ENCODE results near the gene SLC38A1.

SLC38A1 gene

GRCh38 chr12:46230983-46231382 lies 37.9 kb downstream of the SLC38A1 start:
- DNase-seq (ENCODE audit: low read depth in 2 of 2) = no peak

- DNase-seq (ENCODE audit: low read depth in 2 of 2) = no peak
Observed at GRCh38 chr12:46230306-46230705, 38.5 kb downstream of the SLC38A1 start.

GRCh38 chr12:46227616-46228015 lies 41.2 kb downstream of the SLC38A1 start:
- DNase-seq (ENCODE audit: low read depth in 2 of 2) = no peak

- DNase-seq (ENCODE audit: low read depth in 2 of 2) = no peak
Observed at GRCh38 chr12:46224386-46224785, 44.5 kb downstream of the SLC38A1 start.

GRCh38 chr12:46223047-46223446 lies 45.8 kb downstream of the SLC38A1 start:
- DNase-seq (ENCODE audit: low read depth in 2 of 2) = no peak

- no peak for DNase-seq (ENCODE audit: low read depth in 2 of 2)
Observed at GRCh38 chr12:46222636-46223035, 46.2 kb downstream of the SLC38A1 start.

GRCh38 chr12:46221255-46222128 lies 47.4 kb downstream of the SLC38A1 start:
- DNase-seq (ENCODE audit: low read depth in 2 of 2) = no peak

- DNase-seq (ENCODE audit: low read depth in 2 of 2) = peak; percentile 45 to 50
Observed at GRCh38 chr12:46219877-46220655, 48.8 kb downstream of the SLC38A1 start.

- no peak for DNase-seq (ENCODE audit: low read depth in 2 of 2)
Observed at GRCh38 chr12:46219132-46219876, 49.5 kb downstream of the SLC38A1 start.

- no peak for DNase-seq (ENCODE audit: low read depth in 2 of 2)
Observed at GRCh38 chr12:46218322-46219095, 50.3 kb downstream of the SLC38A1 start.

- DNase-seq (ENCODE audit: low read depth in 2 of 2) = no peak
Observed at GRCh38 chr12:46217541-46218321, 51.1 kb downstream of the SLC38A1 start.

GRCh38 chr12:46214668-46215436 lies 54.0 kb downstream of the SLC38A1 start:
- peak; percentile 52 for DNase-seq (ENCODE audit: low read depth in 2 of 2)

- no peak for DNase-seq (ENCODE audit: low read depth in 2 of 2)
Observed at GRCh38 chr12:46212108-46212982, 56.5 kb downstream of the SLC38A1 start.

- DNase-seq (ENCODE audit: low read depth in 2 of 2) = no peak
Observed at GRCh38 chr12:46210873-46211439, 57.9 kb downstream of the SLC38A1 start.

- peak; percentile 53 to 61 for DNase-seq (ENCODE audit: low read depth in 2 of 2)
Observed at GRCh38 chr12:46209914-46210872, 58.6 kb downstream of the SLC38A1 start.

GRCh38 chr12:46209170-46209569 lies 59.7 kb downstream of the SLC38A1 start:
- no peak for DNase-seq (ENCODE audit: low read depth in 2 of 2)

- no peak for DNase-seq (ENCODE audit: low read depth in 2 of 2)
Observed at GRCh38 chr12:46208370-46208769, 60.5 kb downstream of the SLC38A1 start.

Measured in activated CD4-positive, alpha-beta T cell treated with anti-CD3 and anti-CD28 coated beads for 24 hours (primary cell).